D721Med (cell line): ENCODE data around the gene PPIL6.

ENCODE experiments used
- DNase-seq: peaks from one replicate; pipeline ENCODE4 v3.0.0; 2011; ENCODE audit warnings: low spot score; ENCODE audit not compliant: insufficient read length
- FAIRE-seq: peaks from 2 replicates; lab custom pipeline; 2011; peaks lifted over from hg19 to GRCh38; lab: Jason Lieb, UNC
- CTCF ChIP-seq: IDR thresholded peaks from 2 replicates; pipeline ENCODE4 v1.5.1; 2012; ENCODE audit warnings: mild to moderate bottlenecking, control low read depth; ENCODE audit not compliant: insufficient read depth; ENCODE audit errors: missing control alignments

Gene PPIL6

GRCh38 chr6:109442393-109442924 is 2.0 kb upstream of the PPIL6 start:
- FAIRE-seq, result no peak
- no peak for TF ChIP-seq CTCF
- DNase-seq, result no peak

- TF ChIP-seq CTCF, result no peak
- DNase-seq, result no peak
- no peak for FAIRE-seq
These were observed 815 bp upstream of the PPIL6 start for GRCh38 chr6:109441069-109441816.

- FAIRE-seq, result no peak
These were observed 4.4 kb downstream of the PPIL6 start for GRCh38 chr6:109436041-109436440.

GRCh38 chr6:109434456-109434855 is 6.0 kb downstream of the PPIL6 start:
- no peak for DNase-seq
- no peak for FAIRE-seq
- no peak for TF ChIP-seq CTCF

More at GRCh38 chr6:109436041-109436440, 4.4 kb downstream of the PPIL6 start:
- no peak for DNase-seq
- TF ChIP-seq CTCF, result no peak

GRCh38 chr6:109429496-109429895 is 10.9 kb downstream of the PPIL6 start:
- FAIRE-seq, result no peak

GRCh38 chr6:109428889-109429477 is 11.4 kb downstream of the PPIL6 start:
- DNase-seq (no peak), FAIRE-seq (no peak)
- TF ChIP-seq CTCF, result no peak

More at GRCh38 chr6:109429496-109429895, 10.9 kb downstream of the PPIL6 start:
- TF ChIP-seq CTCF, result no peak
- DNase-seq, result no peak

GRCh38 chr6:109424946-109425345 is 15.5 kb downstream of the PPIL6 start:
- FAIRE-seq (no peak), DNase-seq (no peak)
- no peak for TF ChIP-seq CTCF
